K562 (cell line): ENCODE measurements around the gene VCAN.

Experiments used
- BRD9 ChIP-seq: fragments of 450-650 bp; IDR thresholded peaks from 2 replicates; pipeline ENCODE4 v1.6.1; 2018; ENCODE audit warnings: low read depth; ENCODE audit not compliant: partially characterized antibody
- CBX5 ChIP-seq: IDR thresholded peaks from 2 replicates; pipeline ENCODE4 v1.6.1; 2014; ENCODE audit warnings: low read depth, borderline replicate concordance
- EHMT2 ChIP-seq: fragments of 450-650 bp; IDR thresholded peaks from 2 replicates; pipeline ENCODE4 v1.6.1; 2018; ENCODE audit warnings: antibody characterized with exemption
- GABPA ChIP-seq: fragments of 200-800 bp; sonication (Bioruptor generic); conservative IDR thresholded peaks from 2 replicates; pipeline ENCODE4 v1.6.1; 2016; ENCODE audit warnings: low read depth, missing genetic modification characterization, missing compliant biosample characterization
- GATA2 ChIP-seq: sonication (generic); formaldehyde crosslinking; IDR thresholded peaks from 2 replicates; pipeline ENCODE4 v1.4.0; 2020; ENCODE audit warnings: mild to moderate bottlenecking, missing genetic modification reagents
- HNRNPUL1 ChIP-seq: fragments of 200-400 bp; formaldehyde crosslinking; IDR thresholded peaks from 2 replicates; pipeline ENCODE4 v1.6.1; 2017; ENCODE audit warnings: low read length
- MTA1 ChIP-seq: fragments of 450-650 bp; IDR thresholded peaks from 2 replicates; pipeline ENCODE4 v1.6.1; 2017; ENCODE audit warnings: borderline replicate concordance
- POLR2A ChIP-seq: fragments of 450-650 bp; conservative IDR thresholded peaks from 2 replicates; pipeline ENCODE4 v1.6.1; 2016
- RHOXF2B ChIP-seq: fragments of 250-450 bp; sonication (Bioruptor Pico); conservative IDR thresholded peaks from 2 replicates; pipeline ENCODE4 v1.5.1; 2021
- STAT5B ChIP-seq: fragments of 250-450 bp; sonication (Bioruptor Pico); IDR thresholded peaks from 2 replicates; pipeline ENCODE4 v1.8.0; 2021; ENCODE audit warnings: mild to moderate bottlenecking, inconsistent platforms
- TAF1 ChIP-seq: IDR thresholded peaks from 2 replicates; pipeline ENCODE4 v1.6.1; 2011; ENCODE audit warnings: mild to moderate bottlenecking, low read length, moderate library complexity; ENCODE audit not compliant: insufficient read depth, control insufficient read depth, severe bottlenecking; ENCODE audit errors: extremely low read depth
- ZBTB2 ChIP-seq: fragments of 450-650 bp; IDR thresholded peaks from 2 replicates; pipeline ENCODE4 v1.6.1; 2016; ENCODE audit warnings: antibody characterized with exemption

- no peak for TF ChIP-seq RHOXF2B (CRISPR knock-in tag)
- TF ChIP-seq POLR2A: no peak
- no peak for TF ChIP-seq ZBTB2
- no peak for TF ChIP-seq HNRNPUL1
- no peak for TF ChIP-seq EHMT2
- no peak for TF ChIP-seq BRD9
- TF ChIP-seq TAF1: no peak
- TF ChIP-seq CBX5: no peak
- no peak for TF ChIP-seq GABPA
- no peak for TF ChIP-seq GATA2 (CRISPR knock-in tag)
- no peak for TF ChIP-seq STAT5B (CRISPR knock-in tag)
- no peak for TF ChIP-seq MTA1
Measured at GRCh38 chr5:83590966-83591365, 119.4 kb downstream of the VCAN start.
